LHCN-M2 (cell line): ENCODE results near the gene LRCH4. TPM values are rescaled to one million over a fixed set of nuclear protein-coding genes. Genes with fewer than 3 reads are reported as not detected.
A peak's percentile ranks its signal among the peaks of the same experiment; 100 is the strongest.

ENCODE experiments used
- DNase-seq: peaks from one replicate; pipeline ENCODE4 v3.0.0-alpha.2; 2012; ENCODE audit warnings: low read depth
- total RNA-seq: library from RNA; depleted of rRNA; stranded (reverse); fragments of >200 nt; gene quantifications from 2 replicates; pipeline ENCODE4 v1.2.3, GENCODE V29; 2014

LRCH4 gene
- total RNA-seq, 1 experiment from 2014 or later = 92.0 TPM

- no peak for DNase-seq
Measured at GRCh38 chr7:100604976-100605911, 19.3 kb upstream of the LRCH4 start.

- DNase-seq = peak; percentile 56
Measured at GRCh38 chr7:100604028-100604975, 18.4 kb upstream of the LRCH4 start.

GRCh38 chr7:100603726-100604027, 17.7 kb upstream of the LRCH4 start:
- no peak for DNase-seq

- peak; percentile 13 for DNase-seq
Measured at GRCh38 chr7:100602889-100603725, 17.2 kb upstream of the LRCH4 start.

GRCh38 chr7:100600730-100601038, 14.8 kb upstream of the LRCH4 start:
- DNase-seq = no peak

- no peak for DNase-seq
Measured at GRCh38 chr7:100599911-100600729, 14.2 kb upstream of the LRCH4 start.

GRCh38 chr7:100598425-100598824, 12.5 kb upstream of the LRCH4 start:
- DNase-seq = no peak

GRCh38 chr7:100595188-100595587, 9.3 kb upstream of the LRCH4 start:
- DNase-seq = no peak

- no peak for DNase-seq
Measured at GRCh38 chr7:100591596-100591995, 5.7 kb upstream of the LRCH4 start.

- no peak for DNase-seq
Measured at GRCh38 chr7:100590077-100590737, 4.3 kb upstream of the LRCH4 start.

GRCh38 chr7:100589341-100589947, 3.5 kb upstream of the LRCH4 start:
- no peak for DNase-seq

- DNase-seq = peak; percentile 43
Measured at GRCh38 chr7:100588438-100588837, 2.5 kb upstream of the LRCH4 start.

- DNase-seq = peak; percentile 100
Measured at GRCh38 chr7:100586266-100587025, 517 bp upstream of the LRCH4 start, which contains the start of gene FBXO24. TSS of gene FBXO24 (plus strand) at chr7:100586328. CDS start at chr7:100586626, 298 bp downstream.

GRCh38 chr7:100584683-100585510, 1.0 kb downstream of the LRCH4 start:
- DNase-seq = peak; percentile 90

- peak; percentile 92 for DNase-seq
Measured at GRCh38 chr7:100584054-100584682, 1.8 kb downstream of the LRCH4 start.

GRCh38 chr7:100583132-100584053, 2.5 kb downstream of the LRCH4 start:
- no peak for DNase-seq
